ENCODE data around the gene PRR23C.
"Not testable (repeated sequence)": the region's sequence is repeated elsewhere in the genome, so short reads cannot be mapped to it uniquely, and the experiment has no call there.

Gene PRR23C

DNA sequence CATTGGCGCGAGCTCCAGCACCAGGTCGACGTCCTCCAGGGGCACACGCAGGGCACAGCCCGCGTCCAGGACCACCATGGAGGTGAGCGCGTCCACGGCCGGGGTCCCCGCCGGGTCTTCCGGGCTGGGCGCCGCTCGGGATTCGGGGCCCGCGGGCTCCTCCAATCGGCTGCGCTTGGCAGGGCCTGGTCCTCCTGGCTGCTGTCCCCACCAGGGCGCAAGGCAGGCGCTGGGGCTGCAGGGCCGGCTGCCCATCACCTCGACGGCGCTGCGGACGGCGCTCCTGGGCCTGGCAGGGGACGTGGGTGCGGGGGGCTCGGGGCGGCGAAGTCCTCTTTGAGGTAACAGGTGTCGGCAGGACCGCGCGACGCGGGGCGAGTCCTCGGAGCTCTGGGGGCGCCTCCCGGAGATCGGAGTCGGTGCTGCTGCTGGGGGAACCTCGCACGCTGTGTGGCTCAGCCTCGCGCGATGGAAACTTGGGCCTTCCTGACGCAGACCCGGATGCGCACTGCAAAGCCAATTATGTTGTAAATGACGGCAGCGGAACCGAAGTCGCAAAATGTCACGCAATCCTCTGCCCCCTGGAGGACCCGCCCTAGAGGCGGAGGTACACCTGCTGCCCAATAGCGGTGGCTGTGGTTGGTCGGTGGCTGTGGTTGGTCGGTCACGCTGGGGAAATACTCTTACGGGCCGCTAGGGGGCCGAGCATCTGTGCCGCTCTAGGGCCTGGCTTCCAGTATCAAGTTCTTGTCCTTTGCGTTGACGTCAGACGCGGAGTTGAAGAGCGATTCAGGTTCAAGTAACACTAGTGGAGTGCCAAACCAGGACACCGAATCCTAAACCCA, at the start of gene PRR23C:
PRR23C (minus strand) TSS at position 527 of the 845 bp plus-strand sequence; CDS start at position 255, 272 bp downstream.
- DNase-seq (ENCODE audit: low read depth), result no peak

GRCh38 chr3:139093840-139094239, 49.1 kb upstream of the PRR23C start:
- DNase-seq (ENCODE audit: low read depth), result no peak

- no peak for DNase-seq (ENCODE audit: low read depth)
Measured at GRCh38 chr3:139088462-139089324, 44.0 kb upstream of the PRR23C start.

GRCh38 chr3:139087621-139088020, 42.9 kb upstream of the PRR23C start:
- no peak for DNase-seq (ENCODE audit: low read depth)

- DNase-seq (ENCODE audit: low read depth), result no peak
Measured at GRCh38 chr3:139084176-139084575, 39.5 kb upstream of the PRR23C start.

GRCh38 chr3:139074565-139075115, 29.9 kb upstream of the PRR23C start:
- no peak for DNase-seq (ENCODE audit: low read depth)

- no peak for DNase-seq (ENCODE audit: low read depth)
Measured at GRCh38 chr3:139062918-139063317, 18.2 kb upstream of the PRR23C start.

- no peak for DNase-seq (ENCODE audit: low read depth)
Measured at GRCh38 chr3:139052802-139053600, 8.3 kb upstream of the PRR23C start.

DNA sequence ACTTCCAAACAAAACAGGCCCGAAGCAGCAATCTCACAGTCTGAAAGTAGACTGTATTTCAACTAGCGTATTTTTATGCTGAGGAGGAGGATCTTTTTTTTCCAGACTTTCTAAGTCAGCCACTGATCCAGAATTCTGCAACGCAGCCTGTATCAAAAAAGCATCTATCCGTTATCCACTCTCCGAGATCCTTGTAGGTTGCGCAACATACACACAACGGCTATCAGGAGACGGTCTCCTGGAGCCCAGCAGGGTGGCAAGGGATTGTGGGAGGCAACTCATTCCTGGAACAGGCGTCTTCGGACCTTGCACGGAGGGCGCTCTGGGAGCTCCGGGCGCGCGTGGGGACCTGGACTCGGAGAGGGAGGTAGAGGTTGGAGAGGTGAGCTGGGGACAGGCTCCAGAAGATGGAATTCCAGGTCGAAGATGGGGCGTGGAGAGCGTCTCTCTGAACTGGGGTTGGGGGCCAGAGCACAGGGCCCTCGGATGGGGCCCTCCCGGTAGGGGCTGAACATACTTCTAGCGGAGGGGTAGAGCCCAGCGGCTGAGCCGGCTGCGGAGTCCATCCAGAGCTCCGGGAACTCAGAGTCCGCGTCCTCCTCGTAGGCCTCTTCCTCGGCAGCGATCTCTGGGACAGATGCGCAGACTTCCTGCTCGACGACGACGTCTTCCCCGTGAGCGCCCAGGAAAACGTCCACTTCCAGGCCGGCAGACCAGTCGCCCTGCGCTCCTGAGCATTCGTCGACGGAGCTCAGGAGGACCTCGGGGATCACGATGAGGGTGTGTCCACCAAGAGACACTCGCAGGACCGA, 932 bp downstream of the PRR23C start:
- no peak for DNase-seq (ENCODE audit: low read depth)

DNA sequence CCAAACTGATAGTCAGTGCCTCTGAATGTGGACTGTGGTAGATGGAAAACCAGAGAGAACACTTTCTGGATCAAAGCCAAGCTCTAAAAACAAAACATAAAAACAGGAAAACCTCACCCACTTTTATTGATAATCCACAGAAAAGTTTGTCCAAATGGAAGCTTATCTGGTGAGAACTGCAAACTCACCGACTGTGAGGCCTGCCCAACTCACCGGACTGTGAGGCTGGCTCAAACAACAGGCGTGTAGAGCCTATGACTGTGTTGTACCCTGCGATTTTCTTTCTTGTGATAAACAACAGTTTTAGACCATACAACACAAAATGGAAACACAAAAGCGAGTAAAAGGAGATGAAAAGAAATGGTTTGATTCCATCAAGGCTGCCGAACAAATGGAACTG, 7.2 kb downstream of the PRR23C start:
- DNase-seq (ENCODE audit: low read depth), result no peak

DNA sequence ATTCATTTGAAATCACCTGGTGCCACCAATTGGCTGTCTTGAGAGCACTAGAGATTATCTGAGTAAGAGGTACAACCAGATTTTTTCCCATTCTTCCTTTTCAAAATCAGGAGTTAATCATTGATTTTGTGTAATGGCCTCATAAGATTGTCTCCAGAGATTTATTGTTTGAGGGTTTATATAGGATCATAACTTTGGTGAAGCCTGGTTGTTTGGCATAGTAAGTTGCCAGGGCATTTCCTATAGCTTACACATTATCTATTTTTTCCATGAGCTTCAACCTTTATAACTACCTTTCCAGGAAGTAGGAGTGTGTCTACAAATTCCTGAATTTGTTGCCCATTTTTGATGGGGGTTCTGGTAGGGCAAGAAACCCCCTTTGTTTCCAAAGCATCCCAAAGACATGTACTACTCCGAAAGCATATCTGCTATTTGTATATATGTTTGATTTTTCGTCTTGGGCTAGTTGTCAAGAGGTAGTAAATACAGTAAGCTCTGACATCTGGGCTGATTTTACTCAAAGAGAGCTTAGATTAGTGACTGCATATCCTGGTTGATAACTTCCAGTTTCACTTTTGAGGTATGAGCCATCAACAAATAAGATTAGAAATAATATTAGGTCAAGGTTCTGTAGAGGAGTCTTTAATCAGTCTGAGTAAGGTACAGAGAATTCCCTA, 12.2 kb downstream of the PRR23C start:
- DNase-seq (ENCODE audit: low read depth), result no peak

DNA sequence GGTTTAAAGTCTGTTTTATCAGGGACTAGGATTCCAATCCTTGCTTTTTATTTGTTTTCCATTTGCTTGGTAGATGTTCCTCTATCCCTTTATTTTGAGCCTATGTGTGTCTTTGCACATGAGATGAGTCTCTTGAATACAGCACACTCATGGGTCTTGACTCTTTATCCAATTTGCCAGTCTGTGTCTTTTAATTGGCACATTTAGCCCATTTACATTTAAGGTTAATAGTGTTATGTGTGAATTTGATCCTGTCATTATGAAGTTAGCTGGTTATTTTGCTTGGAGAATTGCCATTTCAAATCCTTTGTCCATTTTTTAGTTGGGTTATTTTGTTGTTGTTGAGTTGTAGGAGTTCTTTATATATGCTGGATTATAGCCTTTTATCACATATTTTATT, 14.1 kb downstream of the PRR23C start:
- DNase-seq (ENCODE audit: low read depth), result not testable (repeated sequence)

- no peak for DNase-seq (ENCODE audit: low read depth)
Measured at GRCh38 chr3:139024968-139025367, 19.7 kb downstream of the PRR23C start.

- no peak for DNase-seq (ENCODE audit: low read depth)
Measured at GRCh38 chr3:139020868-139021234, 23.8 kb downstream of the PRR23C start, which contains the start of gene PRR23B. TSS of gene PRR23B (minus strand) at chr3:139020926. CDS start at chr3:139020661, 265 bp downstream.

- no peak for DNase-seq (ENCODE audit: low read depth)
Measured at GRCh38 chr3:139020036-139020867, 24.4 kb downstream of the PRR23C start.

DNA sequence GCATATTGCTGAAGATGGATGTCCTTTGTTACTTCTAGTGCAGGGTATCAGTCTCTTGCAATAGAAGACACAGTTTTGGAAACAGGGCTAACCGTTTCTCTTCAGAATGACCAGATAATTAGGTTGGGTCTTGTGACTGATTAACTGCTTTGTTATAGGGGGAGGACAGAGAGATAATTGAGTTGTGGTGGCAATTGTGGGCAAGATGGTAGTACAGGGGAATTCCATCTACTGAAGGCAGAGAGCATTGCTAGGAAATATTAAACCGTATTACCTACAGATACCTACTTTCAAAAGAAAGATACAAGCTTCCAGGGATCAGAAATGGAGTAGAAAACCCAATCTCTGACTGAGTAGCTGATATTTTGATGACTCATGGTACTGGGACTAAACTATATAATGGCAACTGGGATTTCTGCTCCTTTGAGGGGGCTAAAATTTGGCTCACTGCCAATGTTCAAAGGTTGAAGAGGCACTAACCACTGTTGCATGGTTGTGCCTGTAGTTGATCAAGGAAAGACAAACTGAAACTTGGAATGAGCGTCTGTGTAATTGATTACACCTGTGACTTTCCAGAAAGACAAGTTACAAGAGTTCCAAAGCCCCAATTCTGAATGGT, 28.2 kb downstream of the PRR23C start:
- DNase-seq (ENCODE audit: low read depth), result no peak

DNA sequence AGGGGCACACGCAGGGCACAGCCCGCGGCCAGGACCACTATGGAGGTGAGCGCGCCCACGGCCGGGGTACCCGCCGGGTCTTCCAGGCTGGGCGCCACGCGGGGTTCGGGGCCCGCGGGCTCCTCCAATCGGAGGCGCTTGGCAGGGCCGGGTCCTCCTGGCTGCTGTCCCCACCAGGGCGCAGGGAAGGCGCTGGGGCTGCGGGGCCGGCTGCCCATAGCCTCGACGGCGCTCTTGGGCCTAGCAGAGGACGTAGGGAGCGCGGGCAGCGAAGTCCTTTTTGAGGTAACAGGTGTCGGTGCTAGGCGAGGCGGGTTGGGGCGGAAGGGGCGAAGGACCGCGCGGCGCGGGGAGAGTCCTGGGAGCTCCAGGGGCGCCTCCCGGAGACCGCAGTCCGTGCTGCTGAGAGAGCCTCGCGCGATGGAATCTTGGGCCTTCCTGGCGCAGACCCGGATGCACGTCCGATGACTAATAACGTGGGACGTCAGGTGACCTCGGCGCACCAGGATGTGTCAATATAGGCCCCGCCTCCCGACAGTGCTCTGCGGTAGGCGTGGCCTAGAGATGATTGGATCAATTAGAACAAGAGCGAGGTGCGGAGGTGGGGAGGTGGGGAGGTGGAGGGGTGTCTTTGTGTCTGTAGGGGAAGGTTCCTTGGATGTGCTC, 38.5 kb downstream of the PRR23C start, which contains the start of gene PRR23A:
PRR23A (minus strand) TSS at position 218 of the 666 bp plus-strand sequence; CDS start at position 218, 0 bp downstream.
- no peak for DNase-seq (ENCODE audit: low read depth)

- DNase-seq (ENCODE audit: low read depth), result no peak
Measured at GRCh38 chr3:139005356-139005993, 39.2 kb downstream of the PRR23C start.
